ENCODE data around the gene ME2.

DNA sequence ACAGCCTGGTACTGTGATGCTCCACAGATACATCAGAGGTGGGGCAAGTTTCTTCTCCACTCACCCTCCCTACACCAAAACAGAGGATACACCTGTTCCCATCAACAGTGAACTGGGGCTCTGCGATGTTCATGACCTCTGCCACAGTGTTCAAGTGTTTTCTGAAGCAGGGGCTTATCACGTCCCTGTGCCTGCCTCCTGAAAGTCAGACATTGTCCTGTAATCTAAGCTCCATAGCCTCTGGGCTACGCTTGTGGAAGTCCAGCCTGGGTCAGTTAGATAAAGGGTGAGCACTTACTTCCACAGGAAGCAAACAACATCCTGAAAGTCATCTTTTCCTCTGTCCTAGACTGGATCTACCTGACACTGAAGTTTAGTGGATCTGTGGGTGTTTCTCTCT, 38.9 kb upstream of the ME2 start:
- TF ChIP-seq, protein P1, sequence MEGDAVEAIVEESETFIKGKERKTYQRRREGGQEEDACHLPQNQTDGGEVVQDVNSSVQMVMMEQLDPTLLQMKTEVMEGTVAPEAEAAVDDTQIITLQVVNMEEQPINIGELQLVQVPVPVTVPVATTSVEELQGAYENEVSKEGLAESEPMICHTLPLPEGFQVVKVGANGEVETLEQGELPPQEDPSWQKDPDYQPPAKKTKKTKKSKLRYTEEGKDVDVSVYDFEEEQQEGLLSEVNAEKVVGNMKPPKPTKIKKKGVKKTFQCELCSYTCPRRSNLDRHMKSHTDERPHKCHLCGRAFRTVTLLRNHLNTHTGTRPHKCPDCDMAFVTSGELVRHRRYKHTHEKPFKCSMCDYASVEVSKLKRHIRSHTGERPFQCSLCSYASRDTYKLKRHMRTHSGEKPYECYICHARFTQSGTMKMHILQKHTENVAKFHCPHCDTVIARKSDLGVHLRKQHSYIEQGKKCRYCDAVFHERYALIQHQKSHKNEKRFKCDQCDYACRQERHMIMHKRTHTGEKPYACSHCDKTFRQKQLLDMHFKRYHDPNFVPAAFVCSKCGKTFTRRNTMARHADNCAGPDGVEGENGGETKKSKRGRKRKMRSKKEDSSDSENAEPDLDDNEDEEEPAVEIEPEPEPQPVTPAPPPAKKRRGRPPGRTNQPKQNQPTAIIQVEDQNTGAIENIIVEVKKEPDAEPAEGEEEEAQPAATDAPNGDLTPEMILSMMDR (IDR thresholded peaks at IDR 0.05) = no peak
- TF ChIP-seq POLR2A (IDR thresholded peaks at IDR 0.05) (no peak), EP300 (IDR thresholded peaks at IDR 0.05) (no peak)

All from tibial nerve (tissue), 4 donors.